Thyroid gland (tissue), 4 donors: ENCODE data around the gene RERG.

Experiments used
- POLR2A ChIP-seq, 2 donors: fragments of 450-650 bp; IDR thresholded peaks; one replicate each; pipeline ENCODE4 v1.6.1; 2017; ENCODE audit warnings: antibody characterized with exemption in 2 of 2, mild to moderate bottlenecking in 2 of 2, moderate library complexity in 1 of 2
- TF ChIP-seq, protein P1 (sequence below), 6 experiments: fragments of 200-600 bp in 3 of 6; fragments of 450-650 bp in 3 of 6; sonication (generic) in 3 of 6; IDR thresholded peaks; one replicate each; pipeline ENCODE4 v1.5.1; 2016 to 2019; ENCODE audit warnings: antibody characterized with exemption in 6 of 6, mild to moderate bottlenecking in 2 of 6, inconsistent platforms in 1 of 6, moderate library complexity in 1 of 6

DNA sequence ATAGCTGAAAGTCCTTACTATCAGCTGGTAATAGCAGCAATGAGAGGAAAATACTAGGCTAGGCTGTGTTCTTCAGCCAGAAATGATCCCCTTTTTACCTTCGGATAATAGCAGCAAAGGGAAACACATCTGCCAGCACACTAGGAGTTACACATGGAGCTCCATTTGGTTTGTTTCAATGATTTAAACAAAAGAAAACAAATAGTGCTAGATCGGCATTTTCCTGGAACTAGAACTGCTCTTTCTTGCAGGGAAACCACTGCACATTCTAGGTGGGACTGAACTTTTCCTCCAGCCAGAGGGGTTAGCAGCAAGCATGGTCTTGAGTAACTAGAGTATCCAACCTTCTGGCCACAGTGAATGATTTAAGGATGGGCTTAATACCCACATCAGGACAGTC is 130.8 kb downstream of the RERG start:
- TF ChIP-seq, protein P1, sequence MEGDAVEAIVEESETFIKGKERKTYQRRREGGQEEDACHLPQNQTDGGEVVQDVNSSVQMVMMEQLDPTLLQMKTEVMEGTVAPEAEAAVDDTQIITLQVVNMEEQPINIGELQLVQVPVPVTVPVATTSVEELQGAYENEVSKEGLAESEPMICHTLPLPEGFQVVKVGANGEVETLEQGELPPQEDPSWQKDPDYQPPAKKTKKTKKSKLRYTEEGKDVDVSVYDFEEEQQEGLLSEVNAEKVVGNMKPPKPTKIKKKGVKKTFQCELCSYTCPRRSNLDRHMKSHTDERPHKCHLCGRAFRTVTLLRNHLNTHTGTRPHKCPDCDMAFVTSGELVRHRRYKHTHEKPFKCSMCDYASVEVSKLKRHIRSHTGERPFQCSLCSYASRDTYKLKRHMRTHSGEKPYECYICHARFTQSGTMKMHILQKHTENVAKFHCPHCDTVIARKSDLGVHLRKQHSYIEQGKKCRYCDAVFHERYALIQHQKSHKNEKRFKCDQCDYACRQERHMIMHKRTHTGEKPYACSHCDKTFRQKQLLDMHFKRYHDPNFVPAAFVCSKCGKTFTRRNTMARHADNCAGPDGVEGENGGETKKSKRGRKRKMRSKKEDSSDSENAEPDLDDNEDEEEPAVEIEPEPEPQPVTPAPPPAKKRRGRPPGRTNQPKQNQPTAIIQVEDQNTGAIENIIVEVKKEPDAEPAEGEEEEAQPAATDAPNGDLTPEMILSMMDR (IDR thresholded peaks at IDR 0.05): no peak
- TF ChIP-seq POLR2A (IDR thresholded peaks at IDR 0.05): no peak
